ENCODE measurements around the gene ASTN2. TPM values are rescaled to one million over a fixed set of nuclear protein-coding genes. Genes with fewer than 3 reads are reported as not detected.

ASTN2 gene
- total and polyA plus RNA-seq, 2 donors, result 3.1 to 10.2 TPM

GRCh38 chr9:116592970-116593369, 821.9 kb downstream of the ASTN2 start:
- WGBS, result 93% methylated on average over 3 of the region's 3 CpGs
- H3K4me3 ChIP-seq (ENCODE audit: low read depth, low read length), result no peak overlapping the region
- DNase-seq (ENCODE audit: extremely low spot score), result no peak
- no peaks in the 10 kb centered on the region for H3K36me3 ChIP-seq (ENCODE audit: insufficient read depth)
- no peaks in the 10 kb centered on the region for H3K4me1 ChIP-seq (ENCODE audit: insufficient read depth)
- H3K27ac ChIP-seq (ENCODE audit: low read depth), result no peak overlapping the region

GRCh38 chr9:116589392-116590354, 825.2 kb downstream of the ASTN2 start:
- no peak for DNase-seq (ENCODE audit: extremely low spot score)
- H3K36me3 ChIP-seq (ENCODE audit: insufficient read depth), result no peaks in the 10 kb centered on the region
- WGBS, result 80% methylated on average over 7 of the region's 7 CpGs

GRCh38 chr9:116587919-116588318, 826.9 kb downstream of the ASTN2 start:
- Histone ChIP-seq H3K4me1 (ENCODE audit: insufficient read depth) (no peaks in the 10 kb centered on the region), H3K36me3 (ENCODE audit: insufficient read depth) (no peaks in the 10 kb centered on the region), H3K4me3 (ENCODE audit: low read depth, low read length) (no peak overlapping the region), H3K27ac (ENCODE audit: low read depth) (no peak overlapping the region)
- 98% methylated on average over 1 of the region's 1 CpG for WGBS
- no peak for DNase-seq (ENCODE audit: extremely low spot score)

More at GRCh38 chr9:116589392-116590354, 825.2 kb downstream of the ASTN2 start:
- Histone ChIP-seq H3K4me3 (ENCODE audit: low read depth, low read length) (no peak overlapping the region), H3K27ac (ENCODE audit: low read depth) (no peak overlapping the region), H3K4me1 (ENCODE audit: insufficient read depth) (no peaks in the 10 kb centered on the region)

GRCh38 chr9:116585896-116586295, 829.0 kb downstream of the ASTN2 start:
- H3K27ac ChIP-seq (ENCODE audit: low read depth), result no peak overlapping the region
- WGBS, result 89% methylated on average over 1 of the region's 1 CpG

GRCh38 chr9:116585204-116585603, 829.7 kb downstream of the ASTN2 start:
- no peak overlapping the region for H3K27ac ChIP-seq (ENCODE audit: low read depth)
- H3K36me3 ChIP-seq (ENCODE audit: insufficient read depth), result no peaks in the 10 kb centered on the region
- no peaks in the 10 kb centered on the region for H3K4me1 ChIP-seq (ENCODE audit: insufficient read depth)
- H3K4me3 ChIP-seq (ENCODE audit: low read depth, low read length), result no peak overlapping the region
- no peak for DNase-seq (ENCODE audit: extremely low spot score)

More at GRCh38 chr9:116585896-116586295, 829.0 kb downstream of the ASTN2 start:
- Histone ChIP-seq H3K4me1 (ENCODE audit: insufficient read depth) (no peaks in the 10 kb centered on the region), H3K36me3 (ENCODE audit: insufficient read depth) (no peaks in the 10 kb centered on the region), H3K4me3 (ENCODE audit: low read depth, low read length) (no peak overlapping the region)
- no peak for DNase-seq (ENCODE audit: extremely low spot score)

- 66% methylated on average over 1 of the region's 1 CpG for WGBS
- H3K36me3 ChIP-seq (ENCODE audit: insufficient read depth), result no peaks in the 10 kb centered on the region
- no peak overlapping the region for H3K4me3 ChIP-seq (ENCODE audit: low read depth, low read length)
- no peaks in the 10 kb centered on the region for H3K4me1 ChIP-seq (ENCODE audit: insufficient read depth)
- no peak for DNase-seq (ENCODE audit: extremely low spot score)
- no peak overlapping the region for H3K27ac ChIP-seq (ENCODE audit: low read depth)
These were observed 834.0 kb downstream of the ASTN2 start for GRCh38 chr9:116580853-116581252.

- Histone ChIP-seq H3K27ac (ENCODE audit: low read depth) (no peak overlapping the region), H3K4me3 (ENCODE audit: low read depth, low read length) (no peak overlapping the region), H3K4me1 (ENCODE audit: insufficient read depth) (no peaks in the 10 kb centered on the region), H3K36me3 (ENCODE audit: insufficient read depth) (no peaks in the 10 kb centered on the region)
- 80% methylated on average over 4 of the region's 4 CpGs for WGBS
- no peak for DNase-seq (ENCODE audit: extremely low spot score)
These were observed 838.5 kb downstream of the ASTN2 start for GRCh38 chr9:116576386-116576785.

GRCh38 chr9:116574027-116574679, 840.7 kb downstream of the ASTN2 start:
- no peak overlapping the region for H3K27ac ChIP-seq (ENCODE audit: low read depth)
- no peak for DNase-seq (ENCODE audit: extremely low spot score)
- WGBS, result 72% methylated on average over 1 of the region's 1 CpG
- no peak overlapping the region for H3K4me3 ChIP-seq (ENCODE audit: low read depth, low read length)
- H3K4me1 ChIP-seq (ENCODE audit: insufficient read depth), result no peaks in the 10 kb centered on the region
- no peaks in the 10 kb centered on the region for H3K36me3 ChIP-seq (ENCODE audit: insufficient read depth)

- Histone ChIP-seq H3K27ac (ENCODE audit: low read depth) (no peak overlapping the region), H3K36me3 (ENCODE audit: insufficient read depth) (no peaks in the 10 kb centered on the region), H3K4me1 (ENCODE audit: insufficient read depth) (no peaks in the 10 kb centered on the region), H3K4me3 (ENCODE audit: low read depth, low read length) (no peak overlapping the region)
- WGBS, result 26% methylated on average over 12 of the region's 12 CpGs
- DNase-seq (ENCODE audit: extremely low spot score), result peak; percentile 74
These were observed 842.6 kb downstream of the ASTN2 start for GRCh38 chr9:116572095-116572748.

- H3K4me3 ChIP-seq (ENCODE audit: low read depth, low read length), result no peak overlapping the region
- 85% methylated on average over 5 of the region's 5 CpGs for WGBS
- H3K36me3 ChIP-seq (ENCODE audit: insufficient read depth), result no peaks in the 10 kb centered on the region
- DNase-seq (ENCODE audit: extremely low spot score), result no peak
- no peaks in the 10 kb centered on the region for H3K4me1 ChIP-seq (ENCODE audit: insufficient read depth)
- H3K27ac ChIP-seq (ENCODE audit: low read depth), result no peak overlapping the region
These were observed 845.7 kb downstream of the ASTN2 start for GRCh38 chr9:116569111-116569510.

GRCh38 chr9:116566677-116567488, 848.0 kb downstream of the ASTN2 start:
- no peak for DNase-seq (ENCODE audit: extremely low spot score)
- H3K4me1 ChIP-seq (ENCODE audit: insufficient read depth), result no peaks in the 10 kb centered on the region
- 60% methylated on average over 5 of the region's 5 CpGs for WGBS
- no peak overlapping the region for H3K4me3 ChIP-seq (ENCODE audit: low read depth, low read length)
- no peak overlapping the region for H3K27ac ChIP-seq (ENCODE audit: low read depth)
- H3K36me3 ChIP-seq (ENCODE audit: insufficient read depth), result no peaks in the 10 kb centered on the region

GRCh38 chr9:116565986-116566385, 848.9 kb downstream of the ASTN2 start:
- Histone ChIP-seq H3K27ac (ENCODE audit: low read depth) (no peak overlapping the region), H3K36me3 (ENCODE audit: insufficient read depth) (no peaks in the 10 kb centered on the region), H3K4me1 (ENCODE audit: insufficient read depth) (no peaks in the 10 kb centered on the region), H3K4me3 (ENCODE audit: low read depth, low read length) (no peak overlapping the region)
- DNase-seq (ENCODE audit: extremely low spot score), result no peak

GRCh38 chr9:116564266-116564793, 850.5 kb downstream of the ASTN2 start:
- Histone ChIP-seq H3K36me3 (ENCODE audit: insufficient read depth) (no peaks in the 10 kb centered on the region), H3K27ac (ENCODE audit: low read depth) (no peak overlapping the region), H3K4me3 (ENCODE audit: low read depth, low read length) (no peak overlapping the region), H3K4me1 (ENCODE audit: insufficient read depth) (no peaks in the 10 kb centered on the region)
- DNase-seq (ENCODE audit: extremely low spot score), result no peak
- WGBS, result 82% methylated on average over 3 of the region's 3 CpGs

All from urinary bladder (tissue), 4 donors.